GM23338 (cell line): ENCODE results near the gene RHEBL1. TPM values are rescaled to one million over a fixed set of nuclear protein-coding genes. Genes with fewer than 3 reads are reported as not detected.

Experiments used
- ATAC-seq: fragments of 200-7000 bp; cut with Tn5 transposase; 3 replicates; pipeline ENCODE4 v1.9.1; 2020
- DNase-seq: peaks from one replicate; pipeline ENCODE4 v3.0.0-alpha.2; 2015; ENCODE audit warnings: low spot score
- H2AFZ ChIP-seq: fragments of 200-600 bp; sonication (generic); 2 replicates; pipeline ENCODE4 v1.8.0; 2016; ENCODE audit warnings: antibody characterized with exemption, mild to moderate bottlenecking, moderate library complexity
- H3F3A ChIP-seq: fragments of 200-600 bp; sonication (generic); replicated peaks from 2 replicates; pipeline ENCODE4 v1.8.0; 2017; ENCODE audit warnings: antibody characterized with exemption, mixed run types, low read depth
- H3K27ac ChIP-seq: fragments of 200-600 bp; sonication (generic); 2 replicates; pipeline ENCODE4 v1.6.1; 2016; ENCODE audit warnings: low read depth
- H3K27me3 ChIP-seq: fragments of 200-600 bp; sonication (generic); 2 replicates; pipeline ENCODE4 v1.8.0; 2016; ENCODE audit warnings: mild to moderate bottlenecking, mixed run types, moderate library complexity; ENCODE audit not compliant: insufficient read depth
- H3K36me3 ChIP-seq: fragments of 200-600 bp; sonication (generic); 2 replicates; pipeline ENCODE4 v1.8.0; 2016; ENCODE audit warnings: mild to moderate bottlenecking; ENCODE audit not compliant: insufficient read depth
- H3K4me1 ChIP-seq: fragments of 200-600 bp; sonication (generic); 2 replicates; pipeline ENCODE4 v1.8.0; 2016; ENCODE audit warnings: mild to moderate bottlenecking, moderate library complexity; ENCODE audit not compliant: insufficient read depth
- H3K4me2 ChIP-seq: fragments of 200-600 bp; sonication (generic); 2 replicates; pipeline ENCODE4 v1.7.1; 2017; ENCODE audit warnings: mixed run types
- H3K4me3 ChIP-seq: fragments of 200-600 bp; sonication (generic); 2 replicates; pipeline ENCODE4 v1.6.1; 2016; ENCODE audit warnings: mixed run types
- H3K79me2 ChIP-seq: fragments of 200-600 bp; sonication (generic); replicated peaks from 2 replicates; pipeline ENCODE4 v1.8.0; 2017; ENCODE audit warnings: mild to moderate bottlenecking; ENCODE audit not compliant: insufficient read depth
- H3K9me2 ChIP-seq: fragments of 200-600 bp; sonication (generic); 2 replicates; pipeline ENCODE4 v1.8.0; 2017; ENCODE audit not compliant: insufficient read depth
- H4K20me1 ChIP-seq: fragments of 200-600 bp; sonication (generic); replicated peaks from 2 replicates; pipeline ENCODE4 v1.8.0; 2017; ENCODE audit warnings: mild to moderate bottlenecking; ENCODE audit not compliant: insufficient read depth
- H3K27ac Mint-ChIP-seq: 2 replicates; pipeline ENCODE4 v1.8.0; 2020; ENCODE audit warnings: inconsistent platforms, mild to moderate bottlenecking, moderate library complexity, mixed read lengths
- H3K27me3 Mint-ChIP-seq: 3 replicates; pipeline ENCODE4 v1.8.0; 2022; ENCODE audit warnings: low read depth, mild to moderate bottlenecking, moderate library complexity, mixed read lengths, inconsistent platforms; ENCODE audit not compliant: insufficient read depth, poor library complexity
- H3K36me3 Mint-ChIP-seq: 3 replicates; pipeline ENCODE4 v1.8.0; 2021; ENCODE audit warnings: low read depth, mild to moderate bottlenecking, inconsistent platforms, moderate library complexity, mixed read lengths
- H3K4me1 Mint-ChIP-seq: 3 replicates; pipeline ENCODE4 v1.8.0; 2020; ENCODE audit warnings: mild to moderate bottlenecking, inconsistent platforms, mixed read lengths
- H3K4me3 Mint-ChIP-seq: 3 replicates; pipeline ENCODE4 v1.8.0; 2021; ENCODE audit warnings: moderate library complexity, mild to moderate bottlenecking, inconsistent platforms, mixed read lengths
- H3K9me3 Mint-ChIP-seq: 3 replicates; pipeline ENCODE4 v1.8.0; 2020; ENCODE audit warnings: moderate library complexity, mild to moderate bottlenecking, inconsistent platforms, mixed read lengths
- CREB1 ChIP-seq: fragments of 250-450 bp; sonication (Bioruptor Pico); IDR thresholded peaks from 2 replicates; pipeline ENCODE4 v1.5.0; 2020; ENCODE audit warnings: low read depth, mild to moderate bottlenecking, moderate library complexity
- CTCF ChIP-seq, 2 experiments: fragments of 200-600 bp in 1 of 2; sonication (generic) in 1 of 2; conservative IDR thresholded peaks; 2 replicates each; pipeline versions ENCODE4 v1.5.1 to v1.6.1; 2016 to 2017; ENCODE audit warnings: antibody characterized with exemption in 2 of 2, low read depth in 2 of 2, mild to moderate bottlenecking in 2 of 2, moderate library complexity in 1 of 2
- JUNB ChIP-seq: IDR thresholded peaks from one replicate; pipeline ENCODE4 v1.6.1; 2016; ENCODE audit warnings: antibody characterized with exemption; ENCODE audit not compliant: unreplicated experiment
- NANOG ChIP-seq: IDR thresholded peaks from 2 replicates; pipeline ENCODE4 v1.6.1; 2016; ENCODE audit warnings: antibody characterized with exemption, borderline replicate concordance
- POLR2AphosphoS5 ChIP-seq: IDR thresholded peaks from 2 replicates; pipeline ENCODE4 v1.6.1; 2016; ENCODE audit warnings: antibody characterized with exemption, low read depth
- STAT1 ChIP-seq: IDR thresholded peaks from one replicate; pipeline ENCODE4 v1.6.1; 2016; ENCODE audit warnings: antibody characterized with exemption; ENCODE audit not compliant: unreplicated experiment
- ZNF114 ChIP-seq: fragments of 250-450 bp; sonication (Bioruptor Pico); IDR thresholded peaks from 2 replicates; pipeline ENCODE4 v1.5.0; 2020; ENCODE audit warnings: mild to moderate bottlenecking, moderate library complexity
- ZNF331 ChIP-seq: fragments of 250-450 bp; sonication (Bioruptor Pico); IDR thresholded peaks from 2 replicates; pipeline ENCODE4 v1.5.0; 2020; ENCODE audit warnings: low read depth, mild to moderate bottlenecking, moderate library complexity
- ZNF462 ChIP-seq: fragments of 250-450 bp; sonication (Bioruptor Pico); IDR thresholded peaks from 2 replicates; pipeline ENCODE4 v1.5.0; 2020; ENCODE audit warnings: mild to moderate bottlenecking, moderate library complexity
- polyA plus RNA-seq: library from polyadenylated mRNA; unstranded; fragments of >200 nt; fragmentation: Nextera tagmentation; extraction: Ambion mirVana; gene quantifications from 2 replicates; pipeline ENCODE4 v1.2.1, GENCODE V29; 2016
- total RNA-seq: library from RNA; depleted of rRNA; stranded (reverse); fragments of >200 nt; shearing (Covaris generic); gene quantifications from 2 replicates; pipeline ENCODE4 v1.2.3, GENCODE V29; 2014

Gene RHEBL1
- total and polyA plus RNA-seq, 2 experiments from 2014 or later = 9.4 to 11.8 TPM

GRCh38 chr12:49041036-49041880 lies 28.5 kb downstream of the RHEBL1 start:
- H3K36me3 ChIP-seq = peaks cover 33% of the 10 kb centered on the region
- H3K4me1 Mint-ChIP-seq = no peaks in the 10 kb centered on the region; the same call in 2 of the 3 replicates
- H3K36me3 Mint-ChIP-seq = peaks cover 90% of the 10 kb centered on the region
- no peaks in the 10 kb centered on the region for H3K9me3 Mint-ChIP-seq
- DNase-seq (no peak), ATAC-seq (no peak)
- H3K27me3 ChIP-seq = no peaks in the 10 kb centered on the region
- no peaks in the 10 kb centered on the region for H3K9me2 ChIP-seq
- peaks cover 20% of the 10 kb centered on the region for H4K20me1 ChIP-seq
- H3K4me2 ChIP-seq = no peak overlapping the region
- H3K27me3 Mint-ChIP-seq = peaks cover 10% of the 10 kb centered on the region
- H3K4me3 ChIP-seq = no peak overlapping the region
- no peaks in the 10 kb centered on the region for H3K79me2 ChIP-seq
- H3K4me1 ChIP-seq = no peaks in the 10 kb centered on the region
- no peaks in the 10 kb centered on the region for H3F3A ChIP-seq
- H3K27ac Mint-ChIP-seq = no peak overlapping the region
- TF ChIP-seq ZNF331 (CRISPR knock-in tag) (no peak), NANOG (no peak), POLR2AphosphoS5 (no peak), STAT1 (no peak), ZNF114 (CRISPR knock-in tag) (no peak)
- H3K4me3 Mint-ChIP-seq = no peak overlapping the region
- H3K27ac ChIP-seq = no peak overlapping the region
- no peak overlapping the region for H2AFZ ChIP-seq

- no peaks in the 10 kb centered on the region for H3K9me2 ChIP-seq
- Mint-ChIP-seq H3K27ac (no peak overlapping the region), H3K36me3 (peaks cover 89% of the 10 kb centered on the region), H3K9me3 (no peaks in the 10 kb centered on the region), H3K4me3 (no peak overlapping the region), H3K4me1 (no peaks in the 10 kb centered on the region; the same call in 2 of the 3 replicates), H3K27me3 (peaks cover 10% of the 10 kb centered on the region)
- peaks cover 23% of the 10 kb centered on the region for H4K20me1 ChIP-seq
- no peaks in the 10 kb centered on the region for H3K79me2 ChIP-seq
- no peak overlapping the region for H3K4me2 ChIP-seq
- ATAC-seq (no peak), DNase-seq (no peak)
- H3F3A ChIP-seq = no peaks in the 10 kb centered on the region
- H3K4me1 ChIP-seq = no peaks in the 10 kb centered on the region
- no peak overlapping the region for H3K4me3 ChIP-seq
- H3K27me3 ChIP-seq = no peaks in the 10 kb centered on the region
- H3K27ac ChIP-seq = no peak overlapping the region
- no peak overlapping the region for H2AFZ ChIP-seq
- peaks cover 30% of the 10 kb centered on the region for H3K36me3 ChIP-seq
- TF ChIP-seq CREB1 (CRISPR knock-in tag) (no peak), CTCF (conservative IDR thresholded peaks at IDR 0.05; ENCODE audit: low read depth in 2 of 2) (no peak), ZNF114 (CRISPR knock-in tag) (no peak), STAT1 (no peak), ZNF331 (CRISPR knock-in tag) (no peak), JUNB (no peak), ZNF462 (no peak), POLR2AphosphoS5 (no peak)
These were observed 29.4 kb downstream of the RHEBL1 start for GRCh38 chr12:49040364-49040855.
